Nephron progenitor cell (in vitro differentiated cells): ENCODE data around the gene GGT7.
"Not testable (repeated sequence)": the region's sequence is repeated elsewhere in the genome, so short reads cannot be mapped to it uniquely, and the experiment has no call there.

Experiments used
- DNase-seq: peaks from one replicate; pipeline ENCODE4 v3.0.0; 2021
- H3K27ac Mint-ChIP-seq: 2 replicates; pipeline ENCODE4 v1.8.0; 2021; ENCODE audit warnings: mild to moderate bottlenecking, moderate library complexity, mixed read lengths
- H3K27me3 Mint-ChIP-seq: 2 replicates; pipeline ENCODE4 v1.8.0; 2021; ENCODE audit warnings: mild to moderate bottlenecking, low read depth, mixed read lengths; ENCODE audit not compliant: poor library complexity
- H3K36me3 Mint-ChIP-seq: 2 replicates; pipeline ENCODE4 v1.8.0; 2021; ENCODE audit warnings: low read depth, mixed read lengths
- H3K4me1 Mint-ChIP-seq: 2 replicates; pipeline ENCODE4 v1.8.0; 2021; ENCODE audit warnings: mixed read lengths
- H3K4me3 Mint-ChIP-seq: 2 replicates; pipeline ENCODE4 v1.8.0; 2021; ENCODE audit warnings: mild to moderate bottlenecking, moderate library complexity, mixed read lengths
- H3K9me3 Mint-ChIP-seq: 2 replicates; pipeline ENCODE4 v1.8.0; 2021; ENCODE audit warnings: mild to moderate bottlenecking, moderate library complexity, mixed read lengths
- TF ChIP-seq, protein P1 (sequence below): fragments of 200-600 bp; sonication (generic); IDR thresholded peaks from 2 replicates; pipeline ENCODE4 v1.5.0; 2021; ENCODE audit warnings: antibody characterized with exemption

The GGT7 gene

DNA sequence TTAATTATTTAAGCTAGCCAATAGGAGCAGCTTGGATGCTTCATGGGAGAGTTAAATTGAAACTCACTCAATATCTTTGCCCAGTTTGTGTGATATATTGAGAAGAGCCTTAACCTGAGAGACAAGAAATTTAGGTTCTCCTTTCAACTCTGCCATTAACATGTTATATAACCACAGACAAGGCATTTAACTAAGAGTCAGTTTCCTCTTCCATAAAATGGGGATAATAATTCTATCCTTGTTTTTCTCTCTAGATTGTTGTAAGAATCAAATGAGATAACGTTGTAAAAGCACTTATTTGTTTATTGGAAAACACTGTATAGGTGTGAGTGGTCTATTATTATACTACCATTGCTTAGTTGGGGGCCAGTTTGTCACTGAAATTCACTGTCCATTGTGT lies 11.6 kb upstream of the GGT7 start:
- H3K27ac Mint-ChIP-seq = no peak overlapping the region
- H3K4me3 Mint-ChIP-seq = no peak overlapping the region
- peaks cover 9% of the 10 kb centered on the region for H3K27me3 Mint-ChIP-seq
- DNase-seq = no peak
- H3K9me3 Mint-ChIP-seq = peaks cover 3% of the 10 kb centered on the region
- TF ChIP-seq, protein P1, sequence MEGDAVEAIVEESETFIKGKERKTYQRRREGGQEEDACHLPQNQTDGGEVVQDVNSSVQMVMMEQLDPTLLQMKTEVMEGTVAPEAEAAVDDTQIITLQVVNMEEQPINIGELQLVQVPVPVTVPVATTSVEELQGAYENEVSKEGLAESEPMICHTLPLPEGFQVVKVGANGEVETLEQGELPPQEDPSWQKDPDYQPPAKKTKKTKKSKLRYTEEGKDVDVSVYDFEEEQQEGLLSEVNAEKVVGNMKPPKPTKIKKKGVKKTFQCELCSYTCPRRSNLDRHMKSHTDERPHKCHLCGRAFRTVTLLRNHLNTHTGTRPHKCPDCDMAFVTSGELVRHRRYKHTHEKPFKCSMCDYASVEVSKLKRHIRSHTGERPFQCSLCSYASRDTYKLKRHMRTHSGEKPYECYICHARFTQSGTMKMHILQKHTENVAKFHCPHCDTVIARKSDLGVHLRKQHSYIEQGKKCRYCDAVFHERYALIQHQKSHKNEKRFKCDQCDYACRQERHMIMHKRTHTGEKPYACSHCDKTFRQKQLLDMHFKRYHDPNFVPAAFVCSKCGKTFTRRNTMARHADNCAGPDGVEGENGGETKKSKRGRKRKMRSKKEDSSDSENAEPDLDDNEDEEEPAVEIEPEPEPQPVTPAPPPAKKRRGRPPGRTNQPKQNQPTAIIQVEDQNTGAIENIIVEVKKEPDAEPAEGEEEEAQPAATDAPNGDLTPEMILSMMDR = no peak
- H3K36me3 Mint-ChIP-seq = peaks cover 22% of the 10 kb centered on the region
- H3K4me1 Mint-ChIP-seq = peaks cover 4% of the 10 kb centered on the region

DNA sequence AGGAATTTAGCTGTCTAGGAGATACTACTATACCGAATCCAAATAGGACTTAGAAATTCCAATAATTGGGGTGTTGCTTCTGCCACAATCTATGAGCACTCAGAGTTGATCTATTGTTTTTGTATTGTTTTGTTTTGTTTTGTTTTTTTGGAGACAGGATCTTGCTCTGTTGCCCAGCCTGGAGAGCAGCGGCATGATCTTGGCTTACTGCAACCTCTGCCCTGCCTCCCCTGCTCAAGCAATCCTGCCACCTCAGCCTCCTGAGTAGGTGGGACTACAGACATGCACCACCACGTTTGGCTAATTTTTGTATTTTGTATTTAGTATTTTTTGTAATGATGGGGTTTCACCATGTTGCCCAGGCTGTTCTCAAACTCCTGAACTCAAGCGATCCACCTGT lies 11.2 kb upstream of the GGT7 start:
- DNase-seq = no peak
- Mint-ChIP-seq H3K4me1 (peaks cover 4% of the 10 kb centered on the region), H3K9me3 (peaks cover 3% of the 10 kb centered on the region), H3K36me3 (peaks cover 22% of the 10 kb centered on the region), H3K4me3 (no peak overlapping the region), H3K27me3 (peaks cover 9% of the 10 kb centered on the region), H3K27ac (no peak overlapping the region)
- TF ChIP-seq, protein P1 = no peak

DNA sequence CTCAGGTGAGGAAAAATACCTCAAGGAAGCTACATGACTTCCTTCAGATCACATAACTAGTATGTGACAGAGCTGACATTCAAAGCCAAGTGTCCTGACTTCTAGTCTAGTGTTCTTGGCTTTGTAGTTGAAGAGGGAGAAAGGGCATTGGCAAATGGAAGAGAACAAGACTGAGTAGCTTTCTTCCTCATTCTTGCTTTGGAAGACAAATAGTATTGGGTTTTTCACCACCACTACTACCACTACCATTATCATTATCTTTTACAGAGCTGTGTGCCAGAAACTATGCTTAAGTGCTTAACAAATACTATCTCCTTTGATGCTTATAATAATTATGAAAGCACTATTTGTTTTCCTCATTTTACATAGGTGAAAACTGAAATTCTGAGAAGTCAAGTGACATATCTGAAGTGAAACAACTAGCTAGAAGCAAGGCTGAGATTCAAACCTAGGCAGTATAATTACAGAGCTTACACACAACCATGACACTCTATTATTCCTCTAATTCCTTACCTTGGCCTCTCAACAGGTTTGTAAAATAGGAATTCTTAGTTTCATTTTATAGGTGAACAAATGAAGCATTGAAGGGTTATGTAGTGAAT lies 10.5 kb upstream of the GGT7 start:
- H3K4me3 Mint-ChIP-seq = no peak overlapping the region
- peaks cover 4% of the 10 kb centered on the region for H3K4me1 Mint-ChIP-seq
- no peak for DNase-seq
- H3K9me3 Mint-ChIP-seq = no peaks in the 10 kb centered on the region
- no peak overlapping the region for H3K27ac Mint-ChIP-seq
- TF ChIP-seq, protein P1 = no peak
- H3K27me3 Mint-ChIP-seq = peaks cover 9% of the 10 kb centered on the region
- H3K36me3 Mint-ChIP-seq = peaks cover 16% of the 10 kb centered on the region

DNA sequence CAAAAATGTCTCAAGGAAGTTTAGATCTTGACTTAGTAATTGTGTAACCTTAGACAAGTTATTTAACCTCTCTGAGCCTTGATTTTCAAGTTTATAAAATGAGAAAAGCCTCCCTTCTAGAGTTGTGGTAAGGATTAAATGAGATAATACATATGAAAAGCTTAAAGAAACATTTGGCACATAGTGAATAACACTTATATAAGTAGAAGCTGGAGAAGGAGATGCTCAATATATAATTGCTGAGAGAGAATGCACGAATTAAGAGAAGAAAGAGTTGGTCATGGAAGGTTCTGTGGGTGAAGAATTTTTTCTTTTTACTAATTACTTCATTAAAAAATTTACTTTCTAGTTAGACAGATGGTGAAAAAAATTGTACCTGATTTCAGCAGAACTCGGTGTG lies 9.0 kb upstream of the GGT7 start:
- Mint-ChIP-seq H3K27me3 (peaks cover 17% of the 10 kb centered on the region), H3K27ac (no peak overlapping the region)
- DNase-seq = no peak

DNA sequence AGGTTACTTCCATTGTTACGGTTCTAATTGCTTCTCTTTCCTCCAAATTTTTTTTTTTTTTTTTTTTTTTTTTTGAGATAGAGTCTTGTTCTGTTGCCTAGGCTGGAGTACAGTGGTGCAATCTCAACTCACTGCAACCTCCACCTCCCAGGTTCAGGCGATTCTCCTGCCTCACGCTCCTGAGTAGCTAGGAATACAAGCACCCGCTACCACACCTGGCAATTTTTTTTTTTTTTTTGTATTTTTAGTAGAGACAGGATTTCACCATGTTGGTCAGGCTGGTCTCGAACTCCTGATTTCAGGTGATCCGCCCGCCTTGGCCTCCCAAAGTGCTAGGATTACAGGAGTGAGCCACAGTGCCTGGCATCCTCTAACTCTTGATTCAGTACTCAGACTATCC lies 8.3 kb upstream of the GGT7 start:
- H3K27ac Mint-ChIP-seq, DNase-seq, H3K4me3 Mint-ChIP-seq, H3K9me3 Mint-ChIP-seq: not testable (repeated sequence)
- H3K36me3 Mint-ChIP-seq = peaks cover 16% of the 10 kb centered on the region
- H3K27me3 Mint-ChIP-seq = peaks cover 17% of the 10 kb centered on the region
- H3K4me1 Mint-ChIP-seq = peaks cover 14% of the 10 kb centered on the region

More for the DNA sequence above, 9.0 kb upstream of the GGT7 start:
- peaks cover 11% of the 10 kb centered on the region for H3K4me1 Mint-ChIP-seq
- TF ChIP-seq, protein P1 = no peak
- H3K9me3 Mint-ChIP-seq = no peaks in the 10 kb centered on the region
- peaks cover 16% of the 10 kb centered on the region for H3K36me3 Mint-ChIP-seq
- no peak overlapping the region for H3K4me3 Mint-ChIP-seq

DNA sequence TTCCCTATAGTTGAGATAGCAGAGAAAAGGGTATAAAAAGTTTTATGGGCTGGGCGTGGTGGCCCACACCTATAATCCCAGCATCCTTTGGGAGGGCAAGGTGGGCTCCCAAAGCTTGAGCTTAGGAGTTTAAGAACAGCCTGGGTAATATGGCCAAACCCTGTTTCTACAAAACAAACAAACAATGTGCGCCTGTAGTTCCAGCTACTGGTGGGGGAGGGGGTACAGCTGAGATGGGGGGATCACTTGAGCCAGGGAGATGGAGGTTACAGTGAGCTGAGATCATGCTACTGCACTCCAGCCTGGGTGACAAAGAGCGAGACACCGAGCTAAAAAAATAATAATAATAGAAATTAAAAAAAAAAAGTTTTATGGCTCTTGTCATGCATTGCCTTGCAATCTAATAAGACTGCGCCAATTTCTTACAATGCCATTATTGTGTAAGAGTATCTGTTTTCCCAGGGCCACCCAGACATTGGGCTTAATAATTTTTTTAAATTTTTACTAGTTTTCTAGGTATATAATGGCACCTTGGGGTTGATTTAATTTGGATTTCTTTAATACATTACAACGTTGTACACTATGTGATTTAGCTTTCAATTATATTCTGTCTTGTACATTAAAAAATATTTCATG lies 7.7 kb upstream of the GGT7 start:
- Mint-ChIP-seq H3K9me3 (no peaks in the 10 kb centered on the region), H3K4me1 (peaks cover 20% of the 10 kb centered on the region), H3K36me3 (peaks cover 16% of the 10 kb centered on the region), H3K27ac (no peak overlapping the region), H3K27me3 (peaks cover 17% of the 10 kb centered on the region), H3K4me3 (no peak overlapping the region)
- DNase-seq = no peak
- TF ChIP-seq, protein P1 = no peak
